Lower leg skin (tissue), 3 donors: ENCODE data around the gene CFAP299.

Experiments used
- CTCF ChIP-seq, 3 donors: fragments of 450-650 bp; IDR thresholded peaks; one replicate each; pipeline ENCODE4 v1.5.1; 2016; ENCODE audit warnings: antibody characterized with exemption in 3 of 3, mild to moderate bottlenecking in 3 of 3, moderate library complexity in 2 of 3
- POLR2A ChIP-seq, 2 donors: fragments of 450-650 bp; IDR thresholded peaks; one replicate each; pipeline ENCODE4 v1.6.1; 2016 to 2017; ENCODE audit warnings: antibody characterized with exemption in 2 of 2, mild to moderate bottlenecking in 1 of 2, moderate library complexity in 1 of 2

- TF ChIP-seq POLR2A (IDR thresholded peaks at IDR 0.05) (no peak), CTCF (IDR thresholded peaks at IDR 0.05) (no peak)
Observed at GRCh38 chr4:80925293-80925692, 589.8 kb downstream of the CFAP299 start.
